ACC112 (cell line): ENCODE measurements around the gene GARIN6.

Experiments
- H2AFZ ChIP-seq: fragments of 200-600 bp; sonication (generic); one replicate; pipeline ENCODE4 v1.6.0; 2017; ENCODE audit warnings: antibody characterized with exemption, low read length; ENCODE audit not compliant: unreplicated experiment
- H3K27ac ChIP-seq: fragments of 200-600 bp; sonication (generic); 2 replicates; pipeline ENCODE4 v1.5.1; 2014; ENCODE audit warnings: low read depth, mild to moderate bottlenecking, antibody characterized with exemption, low read length, moderate library complexity
- H3K27me3 ChIP-seq: fragments of 200-600 bp; sonication (generic); 2 replicates; pipeline ENCODE4 v1.6.1; 2014; ENCODE audit warnings: mild to moderate bottlenecking, antibody characterized with exemption, low read length, moderate library complexity, mixed read lengths; ENCODE audit not compliant: insufficient read depth
- H3K36me3 ChIP-seq: fragments of 200-600 bp; sonication (generic); 2 replicates; pipeline ENCODE4 v1.6.1; 2016; ENCODE audit warnings: mild to moderate bottlenecking, antibody characterized with exemption, low read length, moderate library complexity, mixed read lengths; ENCODE audit not compliant: insufficient read depth
- H3K4me1 ChIP-seq: fragments of 200-600 bp; sonication (generic); one replicate; pipeline ENCODE4 v1.6.1; 2016; ENCODE audit warnings: low read length, mixed read lengths; ENCODE audit not compliant: insufficient read depth, unreplicated experiment, control insufficient read depth
- H3K4me3 ChIP-seq: fragments of 200-600 bp; sonication (generic); 2 replicates; pipeline ENCODE4 v1.5.1; 2014; ENCODE audit warnings: mild to moderate bottlenecking, low read depth, low read length
- H3K79me2 ChIP-seq: fragments of 200-600 bp; sonication (generic); one replicate; pipeline ENCODE4 v1.6.0; 2016; ENCODE audit warnings: low read length; ENCODE audit not compliant: control insufficient read depth, unreplicated experiment, insufficient read depth

The GARIN6 gene

DNA sequence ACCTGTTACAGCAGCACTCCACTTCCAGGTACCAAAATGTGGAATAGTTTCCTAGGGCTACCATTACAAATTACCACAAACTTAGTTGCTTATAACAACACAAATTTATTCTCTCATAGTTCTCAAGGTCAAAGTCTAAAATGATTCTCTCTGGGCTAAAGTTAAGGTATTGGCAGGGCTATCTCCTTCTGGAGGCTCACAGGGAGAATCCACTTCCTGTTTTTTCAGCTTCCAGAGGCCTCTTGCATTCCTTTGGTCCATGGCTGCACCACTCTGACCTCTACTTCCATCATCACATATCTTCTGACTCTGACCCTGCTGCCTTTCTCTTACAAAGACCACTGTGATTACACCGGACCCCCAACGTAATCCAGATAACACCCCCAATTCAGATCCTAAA, 2.9 kb upstream of the GARIN6 start:
- Histone ChIP-seq H3K4me1 (no peaks in the 10 kb centered on the region), H2AFZ (no peak overlapping the region), H3K36me3 (no peaks in the 10 kb centered on the region), H3K79me2 (no peaks in the 10 kb centered on the region), H3K27ac (no peak overlapping the region), H3K4me3 (no peak overlapping the region), H3K27me3 (no peaks in the 10 kb centered on the region)

DNA sequence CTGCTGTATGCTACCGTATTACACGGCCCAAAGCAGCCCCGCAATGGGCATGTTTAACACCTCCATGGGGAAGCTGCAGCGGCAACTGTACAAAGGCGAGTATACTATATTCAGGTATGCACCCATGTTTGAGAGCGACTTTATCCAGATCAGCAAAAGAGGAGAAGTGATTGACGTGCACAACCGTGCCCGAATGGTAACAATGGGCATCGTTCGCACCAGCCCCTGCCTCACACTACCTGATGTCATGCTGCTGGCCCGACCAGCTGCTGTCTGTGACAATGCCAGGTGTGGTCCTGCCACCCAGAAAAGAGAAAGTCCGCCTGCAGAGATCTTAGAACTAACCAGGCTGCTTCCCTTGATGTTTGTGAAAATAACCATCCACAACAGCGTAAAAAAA, 630 bp downstream of the GARIN6 start:
- Histone ChIP-seq H2AFZ (no peak overlapping the region), H3K27me3 (no peaks in the 10 kb centered on the region), H3K4me1 (no peaks in the 10 kb centered on the region), H3K27ac (no peak overlapping the region), H3K36me3 (no peaks in the 10 kb centered on the region), H3K79me2 (no peaks in the 10 kb centered on the region), H3K4me3 (no peak overlapping the region)

DNA sequence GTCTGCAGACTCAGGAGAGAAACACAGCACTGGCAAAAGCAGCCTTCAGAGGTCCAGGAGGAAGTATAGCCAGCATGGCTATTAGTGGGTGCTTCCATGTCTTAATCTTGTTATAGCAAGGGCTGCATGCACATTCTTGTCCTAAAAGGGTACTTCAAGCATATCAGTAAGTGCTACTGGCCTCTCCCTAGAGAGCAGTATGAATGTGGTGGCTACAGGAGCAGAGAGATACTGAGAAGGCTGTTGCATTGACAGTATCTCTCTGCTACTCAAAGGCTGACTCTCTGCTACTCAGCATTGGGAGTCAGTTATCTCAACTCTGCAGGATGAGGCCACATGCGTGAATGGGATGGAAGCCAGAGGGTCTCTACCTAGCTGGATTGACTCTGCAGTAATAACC, 2.0 kb downstream of the GARIN6 start:
- H3K79me2 ChIP-seq = no peaks in the 10 kb centered on the region
- H3K4me1 ChIP-seq = no peaks in the 10 kb centered on the region
- H3K27me3 ChIP-seq = no peaks in the 10 kb centered on the region
- no peaks in the 10 kb centered on the region for H3K36me3 ChIP-seq
- no peak overlapping the region for H3K4me3 ChIP-seq
- no peak overlapping the region for H2AFZ ChIP-seq
- H3K27ac ChIP-seq = no peak overlapping the region

DNA sequence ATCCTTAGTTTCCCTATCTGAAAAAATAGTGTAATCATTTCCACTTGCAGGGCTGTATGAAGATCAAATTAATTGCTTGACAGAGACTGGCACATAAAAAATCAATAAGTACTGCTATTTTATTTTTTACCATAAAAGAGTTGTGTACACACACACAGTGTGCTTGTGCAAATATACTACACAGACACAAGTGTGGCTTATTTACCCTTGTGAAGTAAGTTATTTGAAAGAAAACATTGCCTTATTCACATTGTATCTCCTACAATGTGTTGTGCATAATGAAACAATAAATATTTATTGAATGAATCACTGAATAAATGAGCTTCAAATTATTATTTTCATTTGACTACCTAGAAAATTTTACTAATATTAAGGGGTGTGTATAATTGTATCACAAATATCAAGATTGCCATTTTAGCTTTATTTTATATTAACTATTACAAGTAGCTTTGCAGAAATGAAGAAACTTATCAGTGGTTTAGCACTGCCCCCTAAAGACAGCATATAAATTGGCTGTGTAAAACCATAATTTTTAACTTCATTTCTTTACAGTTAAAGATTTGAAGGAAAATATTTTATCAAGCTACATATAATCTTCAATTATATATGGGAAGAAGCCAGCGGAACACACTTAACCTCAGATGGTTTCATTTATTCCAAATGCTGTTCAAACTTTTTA, 11.3 kb downstream of the GARIN6 start:
- Histone ChIP-seq H3K27ac (no peak overlapping the region), H3K4me1 (no peaks in the 10 kb centered on the region), H3K27me3 (no peaks in the 10 kb centered on the region), H3K79me2 (no peaks in the 10 kb centered on the region), H3K4me3 (no peak overlapping the region), H3K36me3 (no peaks in the 10 kb centered on the region), H2AFZ (no peak overlapping the region)

DNA sequence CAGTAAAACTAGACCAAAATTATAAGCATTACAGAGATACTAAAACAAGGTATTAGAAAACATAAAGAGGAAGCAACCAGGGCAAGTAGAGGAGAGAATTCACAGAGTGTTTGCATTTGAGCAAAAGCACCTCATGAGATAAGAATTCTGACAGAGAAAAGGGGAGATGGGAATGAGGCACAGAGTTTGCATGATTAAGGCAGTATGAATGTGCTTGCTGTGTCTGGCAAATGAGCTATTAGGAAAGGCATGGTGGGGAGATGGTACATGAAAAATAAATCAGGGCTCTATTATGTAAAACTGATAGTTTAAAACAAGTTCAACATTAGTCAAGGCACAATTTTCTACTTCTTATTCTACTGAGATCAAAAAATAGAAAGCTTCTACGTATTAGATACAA, 23.1 kb downstream of the GARIN6 start:
- no peak overlapping the region for H2AFZ ChIP-seq
- no peak overlapping the region for H3K4me3 ChIP-seq
- H3K4me1 ChIP-seq = no peaks in the 10 kb centered on the region
- H3K79me2 ChIP-seq = no peaks in the 10 kb centered on the region
- no peak overlapping the region for H3K27ac ChIP-seq
- H3K27me3 ChIP-seq = no peaks in the 10 kb centered on the region
- H3K36me3 ChIP-seq = no peaks in the 10 kb centered on the region

DNA sequence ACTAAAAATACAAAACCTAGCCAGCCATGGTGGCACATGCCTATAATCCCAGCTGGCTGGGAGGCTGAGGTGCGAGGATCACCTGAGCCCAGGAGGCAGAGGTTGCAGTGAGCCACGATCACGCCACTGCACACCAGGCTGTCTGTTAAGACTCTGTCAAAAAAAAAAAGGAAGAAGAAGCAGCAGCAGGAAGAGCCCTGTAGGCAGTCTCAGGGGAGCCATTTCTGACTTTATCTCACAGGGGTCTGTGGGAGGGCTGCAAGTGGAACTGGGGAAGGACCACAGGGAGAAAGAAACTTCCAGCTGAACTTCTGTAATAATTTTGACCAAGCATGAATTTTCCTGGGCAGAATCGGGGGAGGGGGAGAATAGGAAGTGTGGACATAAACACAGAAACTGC, 32.7 kb downstream of the GARIN6 start:
- H3K27ac ChIP-seq = no peak overlapping the region
- no peak overlapping the region for H3K4me3 ChIP-seq
- no peaks in the 10 kb centered on the region for H3K4me1 ChIP-seq
- H2AFZ ChIP-seq = no peak overlapping the region
- H3K36me3 ChIP-seq = no peaks in the 10 kb centered on the region
- H3K27me3 ChIP-seq = no peaks in the 10 kb centered on the region
- H3K79me2 ChIP-seq = no peaks in the 10 kb centered on the region

DNA sequence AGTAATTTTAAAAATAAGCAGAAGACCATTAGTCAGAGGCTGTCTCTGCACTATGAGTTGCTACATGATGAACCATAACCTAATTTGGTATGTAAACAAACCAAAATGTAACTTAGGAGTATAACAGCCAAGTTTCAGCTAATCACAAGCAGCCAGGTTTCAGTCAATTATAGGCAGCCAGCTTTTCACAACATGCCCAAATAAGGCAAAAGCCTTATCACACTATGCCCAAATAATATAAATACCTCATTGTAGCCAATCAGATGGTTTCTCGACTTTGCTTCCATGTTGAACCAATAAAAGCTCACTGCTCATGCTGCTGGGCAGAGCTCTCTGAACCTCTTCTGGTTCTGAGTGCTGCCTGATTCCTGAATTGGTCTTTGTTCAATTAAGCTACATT, 38.6 kb downstream of the GARIN6 start:
- no peaks in the 10 kb centered on the region for H3K79me2 ChIP-seq
- H3K4me1 ChIP-seq = no peaks in the 10 kb centered on the region
- no peak overlapping the region for H2AFZ ChIP-seq
- H3K27me3 ChIP-seq = no peaks in the 10 kb centered on the region
- no peaks in the 10 kb centered on the region for H3K36me3 ChIP-seq
- H3K4me3 ChIP-seq = no peak overlapping the region
- no peak overlapping the region for H3K27ac ChIP-seq

DNA sequence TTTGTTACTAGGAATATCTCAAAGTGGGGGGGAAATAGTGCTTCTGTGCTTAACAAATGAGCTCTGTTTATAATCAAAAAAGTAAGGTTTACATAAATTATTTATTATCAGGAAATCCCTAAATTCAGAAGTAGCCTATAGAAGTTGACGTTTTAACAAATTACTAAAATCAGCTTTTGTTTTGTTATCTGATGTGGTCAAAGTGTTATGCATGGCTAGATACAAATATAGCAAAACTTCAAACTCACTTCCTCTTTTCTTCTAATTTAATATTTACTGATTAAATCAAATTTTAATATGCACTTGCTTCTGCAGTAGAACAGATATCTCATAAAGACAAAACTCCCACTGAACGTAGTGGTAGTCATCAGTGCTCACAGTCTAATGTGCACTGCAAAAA, 47.5 kb downstream of the GARIN6 start:
- H3K27ac ChIP-seq = no peak overlapping the region

More for the DNA sequence above, 47.5 kb downstream of the GARIN6 start:
- Histone ChIP-seq H3K4me3 (no peak overlapping the region), H2AFZ (no peak overlapping the region), H3K4me1 (no peaks in the 10 kb centered on the region), H3K79me2 (no peaks in the 10 kb centered on the region), H3K27me3 (no peaks in the 10 kb centered on the region), H3K36me3 (no peaks in the 10 kb centered on the region)
